HEK293T (cell line): Measurements from ENCODE around the gene ARL15.
"Not testable (repeated sequence)": the region's sequence is repeated elsewhere in the genome, so short reads cannot be mapped to it uniquely, and the experiment has no call there.

Source experiments
- CTCF ChIA-PET: fragments of 350-600 bp; formaldehyde crosslinking; extraction: SDS; loops from one replicate; lab custom pipeline; 2021; ENCODE audit warnings: antibody characterized with exemption, inconsistent platforms; lab: Yijun Ruan, JAX
- POLR2A ChIA-PET: fragments of 350-600 bp; formaldehyde crosslinking; extraction: SDS; loops from one replicate; lab custom pipeline; 2020; ENCODE audit warnings: antibody characterized with exemption, inconsistent platforms; lab: Yijun Ruan, JAX
- DNase-seq: peaks from one replicate; pipeline ENCODE4 v3.0.0; 2012; ENCODE audit warnings: mixed read lengths; ENCODE audit errors: extremely low spot score
- ARNT ChIP-seq: fragments of 450-650 bp; IDR thresholded peaks from 2 replicates; pipeline ENCODE4 v1.6.1; 2017; ENCODE audit warnings: mild to moderate bottlenecking
- BHLHE40 ChIP-seq: fragments of 450-650 bp; IDR thresholded peaks from 2 replicates; pipeline ENCODE4 v1.6.1; 2016; ENCODE audit warnings: mild to moderate bottlenecking, moderate library complexity, borderline replicate concordance
- CTBP1 ChIP-seq: fragments of 450-650 bp; IDR thresholded peaks from 2 replicates; pipeline ENCODE4 v1.6.1; 2016; ENCODE audit warnings: borderline replicate concordance
- ELF4 ChIP-seq: fragments of 450-650 bp; IDR thresholded peaks from 2 replicates; pipeline ENCODE4 v1.6.1; 2017; ENCODE audit warnings: antibody characterized with exemption
- FOXA1 ChIP-seq: fragments of 450-650 bp; IDR thresholded peaks from 2 replicates; pipeline ENCODE4 v1.6.1; 2016; ENCODE audit warnings: mild to moderate bottlenecking
- FOXK2 ChIP-seq: fragments of 450-650 bp; IDR thresholded peaks from 2 replicates; pipeline ENCODE4 v1.6.1; 2016; ENCODE audit warnings: mild to moderate bottlenecking
- FOXM1 ChIP-seq: fragments of 450-650 bp; IDR thresholded peaks from 2 replicates; pipeline ENCODE4 v1.6.1; 2017; ENCODE audit warnings: mild to moderate bottlenecking, borderline replicate concordance
- HDGF ChIP-seq: fragments of 450-650 bp; IDR thresholded peaks from 2 replicates; pipeline ENCODE4 v1.6.1; 2017; ENCODE audit warnings: antibody characterized with exemption, borderline replicate concordance
- L3MBTL2 ChIP-seq: fragments of 450-650 bp; conservative IDR thresholded peaks from 2 replicates; pipeline ENCODE4 v1.6.1; 2016; ENCODE audit warnings: mild to moderate bottlenecking
- LEF1 ChIP-seq: fragments of 450-650 bp; IDR thresholded peaks from 2 replicates; pipeline ENCODE4 v1.6.1; 2017; ENCODE audit warnings: mild to moderate bottlenecking, borderline replicate concordance
- NFRKB ChIP-seq: fragments of 450-650 bp; IDR thresholded peaks from 2 replicates; pipeline ENCODE4 v1.6.1; 2016; ENCODE audit warnings: mild to moderate bottlenecking, moderate library complexity
- SP1 ChIP-seq: fragments of 450-650 bp; IDR thresholded peaks from 2 replicates; pipeline ENCODE4 v1.6.1; 2017
- SUZ12 ChIP-seq: fragments of 450-650 bp; IDR thresholded peaks from 2 replicates; pipeline ENCODE4 v1.6.1; 2016; ENCODE audit warnings: mild to moderate bottlenecking
- TARDBP ChIP-seq: fragments of 450-650 bp; IDR thresholded peaks from 2 replicates; pipeline ENCODE4 v1.6.1; 2016
- ZNF384 ChIP-seq: fragments of 450-650 bp; IDR thresholded peaks from 2 replicates; pipeline ENCODE4 v1.6.1; 2016
- TF ChIP-seq, protein P1 (sequence below): fragments of 450-650 bp; IDR thresholded peaks from 2 replicates; pipeline ENCODE4 v1.6.1; 2016

Gene ARL15

GRCh38 chr5:53985796-53986195, 324.6 kb downstream of the ARL15 start:
- TF ChIP-seq HDGF (no peak), SP1 (no peak), NFRKB (no peak)
- POLR2A ChIA-PET = no interaction called here
- CTCF ChIA-PET = no interaction called here
- no peak for DNase-seq

GRCh38 chr5:53984971-53985370, 325.4 kb downstream of the ARL15 start:
- CTCF ChIA-PET = no interaction called here
- POLR2A ChIA-PET = no interaction called here
- no peak for DNase-seq
- no peak for TF ChIP-seq SP1

DNA sequence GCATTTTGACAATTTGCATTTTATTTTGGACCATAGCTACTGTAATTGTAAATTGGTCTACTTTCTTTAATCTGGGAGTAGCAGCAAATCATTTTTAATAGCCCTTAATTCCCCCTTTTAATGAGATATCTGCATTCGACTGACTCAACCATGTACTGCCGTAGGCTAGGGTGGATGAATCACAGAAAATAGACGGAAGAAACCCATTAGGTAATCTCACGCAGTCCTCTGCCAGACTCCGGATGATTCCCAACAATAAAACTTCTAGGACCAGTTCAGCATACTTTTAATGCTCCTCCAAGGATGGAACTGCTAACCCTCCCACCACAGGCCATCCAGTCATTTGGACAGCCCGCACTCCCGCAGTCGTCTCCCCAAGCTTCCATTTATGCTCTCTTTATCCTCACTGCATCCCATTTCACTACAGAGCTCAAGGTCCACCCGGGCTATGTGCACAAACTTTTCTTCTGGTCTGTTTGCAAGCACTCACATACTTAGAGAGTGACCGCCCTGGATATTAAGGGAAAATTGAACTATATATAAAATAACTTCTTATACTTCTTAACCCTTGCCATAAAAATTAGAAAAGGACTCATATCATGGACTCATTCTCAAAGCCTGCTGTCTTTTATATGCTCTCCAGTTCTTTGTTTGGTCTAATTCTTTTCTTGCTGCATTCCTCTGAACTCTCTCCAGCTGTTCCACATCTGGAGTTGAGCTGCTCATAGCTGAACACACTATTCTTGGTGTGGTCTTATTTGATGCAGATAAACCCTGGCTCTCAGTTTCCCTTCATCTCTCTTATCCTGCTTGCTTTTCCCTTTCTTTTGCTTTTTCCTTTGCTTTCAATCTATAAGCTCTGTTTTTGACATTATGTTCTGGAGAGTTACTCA, 326.6 kb downstream of the ARL15 start:
- ChIA-PET CTCF (no interaction called here), POLR2A (no interaction called here)
- no peak for DNase-seq
- TF ChIP-seq FOXK2 = no peak
- no peak for TF ChIP-seq TARDBP
- TF ChIP-seq, protein P1, sequence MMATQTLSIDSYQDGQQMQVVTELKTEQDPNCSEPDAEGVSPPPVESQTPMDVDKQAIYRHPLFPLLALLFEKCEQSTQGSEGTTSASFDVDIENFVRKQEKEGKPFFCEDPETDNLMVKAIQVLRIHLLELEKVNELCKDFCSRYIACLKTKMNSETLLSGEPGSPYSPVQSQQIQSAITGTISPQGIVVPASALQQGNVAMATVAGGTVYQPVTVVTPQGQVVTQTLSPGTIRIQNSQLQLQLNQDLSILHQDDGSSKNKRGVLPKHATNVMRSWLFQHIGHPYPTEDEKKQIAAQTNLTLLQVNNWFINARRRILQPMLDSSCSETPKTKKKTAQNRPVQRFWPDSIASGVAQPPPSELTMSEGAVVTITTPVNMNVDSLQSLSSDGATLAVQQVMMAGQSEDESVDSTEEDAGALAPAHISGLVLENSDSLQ = no peak
- TF ChIP-seq LEF1 = no peak

- DNase-seq, CTCF ChIA-PET, POLR2A ChIA-PET: not testable (repeated sequence)
These were observed 328.1 kb downstream of the ARL15 start for GRCh38 chr5:53982319-53982718.

DNA sequence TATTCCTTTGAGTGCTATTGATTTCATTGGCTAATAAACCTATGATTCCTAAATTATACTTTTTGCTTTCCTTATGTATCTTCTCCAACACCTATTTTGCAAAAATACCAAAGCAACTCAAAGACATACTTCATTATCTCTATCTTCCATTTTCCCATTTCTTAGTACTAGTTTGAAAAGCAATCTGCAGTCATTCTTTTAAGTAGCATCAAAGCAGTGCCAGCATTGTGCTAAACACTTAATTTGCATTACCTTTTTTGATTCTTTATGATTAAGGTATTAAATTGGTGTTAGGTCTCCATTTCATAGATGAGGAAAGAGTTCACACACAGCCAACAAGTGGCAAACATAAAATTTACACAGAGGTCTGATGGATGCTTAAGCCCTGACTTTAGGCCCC, 330.3 kb downstream of the ARL15 start:
- ChIA-PET CTCF (no interaction called here), POLR2A (no interaction called here)
- TF ChIP-seq ARNT (no peak), L3MBTL2 (no peak), ZNF384 (no peak)
- DNase-seq = no peak

DNA sequence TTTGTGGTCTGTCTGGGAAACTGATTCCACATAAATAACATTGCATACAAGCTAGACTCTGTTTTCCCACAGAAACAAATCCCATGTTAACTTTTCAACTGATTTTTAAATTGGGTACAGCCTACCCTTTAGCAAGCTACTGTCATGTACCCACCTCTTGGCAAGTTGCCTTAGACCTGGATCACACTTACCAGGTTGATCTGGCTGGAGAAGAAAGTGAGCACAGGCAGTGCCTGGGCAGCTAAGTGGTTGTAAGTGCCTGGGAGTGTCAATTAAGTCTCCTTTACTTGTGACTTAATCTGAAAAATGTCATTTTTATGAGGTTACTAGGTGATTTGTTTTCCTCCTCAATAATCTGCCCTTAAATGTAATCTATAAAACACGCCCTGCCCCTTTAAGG, 336.4 kb downstream of the ARL15 start:
- no peak for TF ChIP-seq SUZ12
- no peak for TF ChIP-seq FOXM1
- no peak for TF ChIP-seq ZNF384
- no peak for TF ChIP-seq HDGF
- TF ChIP-seq CTBP1 = no peak
- TF ChIP-seq FOXA1 = no peak
- TF ChIP-seq TARDBP = no peak
- no peak for TF ChIP-seq FOXK2
- no peak for TF ChIP-seq LEF1
- no peak for TF ChIP-seq L3MBTL2
- no peak for TF ChIP-seq BHLHE40
- TF ChIP-seq NFRKB = no peak
- no peak for TF ChIP-seq ARNT
- no peak for TF ChIP-seq ELF4
- no peak for TF ChIP-seq SP1
- TF ChIP-seq, protein P1 = no peak
- CTCF ChIA-PET = no interaction called here
- POLR2A ChIA-PET = no interaction called here
- DNase-seq = no peak

GRCh38 chr5:53972314-53972713, 338.1 kb downstream of the ARL15 start:
- TF ChIP-seq BHLHE40 (no peak), FOXK2 (no peak), TARDBP (no peak), ARNT (no peak), ZNF384 (no peak), CTBP1 (no peak), SUZ12 (no peak), FOXA1 (no peak), LEF1 (no peak), HDGF (no peak), L3MBTL2 (no peak)
- TF ChIP-seq, protein P1 = no peak
- CTCF ChIA-PET = no interaction called here
- POLR2A ChIA-PET = no interaction called here
- no peak for DNase-seq

GRCh38 chr5:53971551-53971950, 338.8 kb downstream of the ARL15 start:
- no peak for DNase-seq
- ChIA-PET POLR2A (no interaction called here), CTCF (no interaction called here)
- TF ChIP-seq ZNF384 (no peak), L3MBTL2 (no peak), ELF4 (no peak)
